ENCODE data around the gene RTTN. TPM values are rescaled to one million over a fixed set of nuclear protein-coding genes. Genes with fewer than 3 reads are reported as not detected.

The RTTN gene
- total RNA-seq, 2 donors from 2014 or later, result 6.5 to 16.7 TPM

DNA sequence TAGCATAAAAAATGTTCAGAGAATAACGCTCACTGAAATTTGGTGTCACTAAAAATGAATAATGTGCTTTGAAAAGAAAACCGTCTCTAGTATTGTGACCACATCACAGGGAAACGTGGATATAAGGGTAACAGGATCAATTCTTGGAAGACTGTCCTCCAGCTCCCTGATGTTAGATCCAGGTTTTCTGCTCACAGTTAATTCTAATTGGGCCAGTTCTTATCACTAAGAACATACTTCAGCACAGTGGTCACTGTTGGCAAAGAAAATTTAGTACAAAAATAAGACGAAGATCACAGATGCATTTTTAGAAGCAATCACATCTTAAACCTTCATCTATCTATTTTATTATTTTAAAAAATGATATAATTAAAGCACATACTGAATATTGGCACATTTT, 200.8 kb downstream of the RTTN start:
- TF ChIP-seq, protein P1, sequence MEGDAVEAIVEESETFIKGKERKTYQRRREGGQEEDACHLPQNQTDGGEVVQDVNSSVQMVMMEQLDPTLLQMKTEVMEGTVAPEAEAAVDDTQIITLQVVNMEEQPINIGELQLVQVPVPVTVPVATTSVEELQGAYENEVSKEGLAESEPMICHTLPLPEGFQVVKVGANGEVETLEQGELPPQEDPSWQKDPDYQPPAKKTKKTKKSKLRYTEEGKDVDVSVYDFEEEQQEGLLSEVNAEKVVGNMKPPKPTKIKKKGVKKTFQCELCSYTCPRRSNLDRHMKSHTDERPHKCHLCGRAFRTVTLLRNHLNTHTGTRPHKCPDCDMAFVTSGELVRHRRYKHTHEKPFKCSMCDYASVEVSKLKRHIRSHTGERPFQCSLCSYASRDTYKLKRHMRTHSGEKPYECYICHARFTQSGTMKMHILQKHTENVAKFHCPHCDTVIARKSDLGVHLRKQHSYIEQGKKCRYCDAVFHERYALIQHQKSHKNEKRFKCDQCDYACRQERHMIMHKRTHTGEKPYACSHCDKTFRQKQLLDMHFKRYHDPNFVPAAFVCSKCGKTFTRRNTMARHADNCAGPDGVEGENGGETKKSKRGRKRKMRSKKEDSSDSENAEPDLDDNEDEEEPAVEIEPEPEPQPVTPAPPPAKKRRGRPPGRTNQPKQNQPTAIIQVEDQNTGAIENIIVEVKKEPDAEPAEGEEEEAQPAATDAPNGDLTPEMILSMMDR (IDR thresholded peaks at IDR 0.05), result no peak
- Histone ChIP-seq H3K4me3 (no peak overlapping the region), H3K27ac (no peak overlapping the region), H3K9ac (ENCODE audit: low read depth in 2 of 2, low read length in 2 of 2) (no peak overlapping the region), H3K36me3 (no peaks in the 10 kb centered on the region), H3K4me1 (no peaks in the 10 kb centered on the region), H3K9me3 (no peaks in the 10 kb centered on the region), H3K27me3 (no peaks in the 10 kb centered on the region)
- no peak for DNase-seq
- intact Hi-C loops (cut with DNase I), result no loop called here

DNA sequence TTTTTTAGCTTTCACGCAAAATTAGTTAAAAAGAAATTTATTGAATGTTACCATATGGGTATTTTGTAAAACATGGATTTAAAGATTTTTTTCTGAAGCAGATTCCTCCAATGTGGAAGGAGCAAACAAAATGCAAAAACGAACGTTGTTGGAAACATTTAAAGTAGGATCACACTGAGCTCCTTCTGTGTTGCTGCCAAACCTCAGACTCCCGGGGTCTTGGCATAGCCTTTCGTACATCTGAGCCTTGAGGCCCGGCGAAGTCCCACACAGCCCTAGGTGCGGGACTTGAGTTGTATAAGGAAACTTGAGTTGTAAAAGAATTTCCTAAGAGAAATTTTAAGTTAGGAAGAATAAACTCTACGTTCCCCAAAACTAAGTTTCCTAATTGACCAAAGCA, 205.8 kb downstream of the RTTN start:
- no peak overlapping the region for H3K4me3 ChIP-seq

DNA sequence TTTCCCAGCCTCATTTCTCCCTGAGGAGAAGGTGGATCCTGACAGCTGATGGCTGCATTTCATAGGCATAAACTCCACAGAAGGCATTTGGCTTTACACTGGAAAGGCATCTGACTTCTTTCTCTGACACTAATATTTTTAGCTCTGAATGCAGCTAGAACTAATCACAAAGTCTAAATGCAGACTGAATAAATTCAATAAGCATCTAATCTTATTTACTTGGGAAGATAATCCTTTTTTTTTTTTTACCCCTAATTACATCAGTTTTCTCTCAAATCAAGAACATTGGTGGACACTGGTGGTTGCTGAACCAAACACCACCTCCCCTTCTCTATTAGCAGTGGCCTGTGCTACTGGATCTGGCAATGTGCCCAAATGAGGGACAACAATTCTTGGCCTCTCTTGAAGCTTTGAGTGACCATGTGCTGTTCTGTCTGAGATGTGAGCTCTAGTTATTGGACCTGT, 206.9 kb downstream of the RTTN start:
- no peaks in the 10 kb centered on the region for H3K9me3 ChIP-seq
- no peak for DNase-seq

More for the DNA sequence above, 205.8 kb downstream of the RTTN start:
- no peaks in the 10 kb centered on the region for H3K36me3 ChIP-seq
- no peak overlapping the region for H3K9ac ChIP-seq (ENCODE audit: low read depth in 2 of 2, low read length in 2 of 2)
- no peak overlapping the region for H3K27ac ChIP-seq
- H3K9me3 ChIP-seq, result no peaks in the 10 kb centered on the region
- no peaks in the 10 kb centered on the region for H3K4me1 ChIP-seq
- intact Hi-C loops (cut with DNase I), result no loop called here
- no peaks in the 10 kb centered on the region for H3K27me3 ChIP-seq
- TF ChIP-seq, protein P1 (IDR thresholded peaks at IDR 0.05), result no peak
- no peak for DNase-seq

DNA sequence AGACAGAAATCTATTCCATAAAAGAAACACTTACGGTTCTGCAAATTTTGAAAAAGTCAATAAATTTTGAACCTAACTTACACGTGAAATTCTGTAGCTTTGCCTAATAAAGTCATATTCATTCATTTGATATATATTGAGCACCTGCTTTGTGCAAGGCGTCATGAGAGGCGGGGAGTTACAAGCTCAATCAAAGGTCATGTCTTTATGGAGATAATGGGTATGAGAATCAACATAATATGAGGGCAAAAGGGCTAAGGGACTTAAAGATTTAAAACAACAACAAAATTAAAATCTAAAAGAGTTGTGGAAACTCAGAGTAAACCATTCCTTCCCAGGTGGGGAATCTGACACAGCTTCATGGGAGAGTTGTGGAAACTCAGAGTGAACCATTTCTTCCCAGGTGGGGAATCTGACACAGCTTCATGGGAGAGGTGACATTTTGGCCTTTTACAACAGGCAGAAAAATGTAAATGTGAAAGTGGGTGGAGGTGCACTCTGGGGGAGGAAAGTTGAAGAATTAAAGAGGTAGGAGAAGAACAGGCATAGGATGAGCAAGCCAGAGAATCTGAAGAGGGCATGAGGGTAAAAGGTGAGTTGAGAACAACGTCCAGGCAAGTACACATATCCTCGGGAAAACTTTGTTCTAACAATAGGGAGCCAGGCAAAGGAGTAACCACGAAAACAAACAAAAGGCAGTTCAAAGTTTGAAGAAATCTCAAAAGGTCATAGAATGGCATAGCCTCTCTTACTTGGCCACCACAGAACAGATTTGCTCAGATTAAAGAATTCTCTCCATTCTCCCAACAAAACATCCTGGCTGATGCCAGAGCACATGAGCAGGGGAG, 208.3 kb downstream of the RTTN start:
- Histone ChIP-seq H3K4me3 (no peak overlapping the region), H3K36me3 (no peaks in the 10 kb centered on the region), H3K9ac (ENCODE audit: low read depth in 2 of 2, low read length in 2 of 2) (no peak overlapping the region), H3K9me3 (no peaks in the 10 kb centered on the region), H3K27me3 (no peaks in the 10 kb centered on the region), H3K4me1 (no peaks in the 10 kb centered on the region), H3K27ac (no peak overlapping the region)
- DNase-seq, result no peak
- TF ChIP-seq, protein P1 (IDR thresholded peaks at IDR 0.05), result no peak
- intact Hi-C loops (cut with DNase I), result no loop called here

More for the DNA sequence above, 206.9 kb downstream of the RTTN start:
- Histone ChIP-seq H3K4me3 (no peak overlapping the region), H3K36me3 (no peaks in the 10 kb centered on the region), H3K27me3 (no peaks in the 10 kb centered on the region), H3K27ac (no peak overlapping the region), H3K4me1 (no peaks in the 10 kb centered on the region), H3K9ac (ENCODE audit: low read depth in 2 of 2, low read length in 2 of 2) (no peak overlapping the region)
- TF ChIP-seq, protein P1 (IDR thresholded peaks at IDR 0.05), result no peak
- intact Hi-C loops (cut with DNase I), result no loop called here

DNA sequence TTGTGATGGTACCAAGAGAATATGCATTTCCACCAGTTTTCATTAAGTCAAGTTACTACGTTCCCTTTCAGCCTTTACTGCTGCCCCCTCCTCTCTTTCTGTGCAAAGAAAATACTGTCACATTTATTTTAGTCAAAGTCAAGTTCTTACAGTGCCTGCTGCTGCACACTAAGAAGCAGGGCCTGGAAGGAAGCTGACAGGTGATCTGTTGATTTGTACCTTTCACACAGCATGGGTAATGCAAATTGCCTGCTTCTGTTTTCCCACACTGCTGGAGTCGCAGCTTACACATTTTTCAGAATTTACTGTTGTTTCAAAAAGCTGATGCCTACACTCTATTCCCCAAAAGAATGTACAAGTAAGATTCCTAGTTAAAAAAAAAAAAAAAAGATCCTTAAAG, 209.1 kb downstream of the RTTN start:
- Histone ChIP-seq H3K9ac (ENCODE audit: low read depth in 2 of 2, low read length in 2 of 2) (no peak overlapping the region), H3K27ac (no peak overlapping the region), H3K36me3 (no peaks in the 10 kb centered on the region), H3K4me3 (no peak overlapping the region), H3K9me3 (no peaks in the 10 kb centered on the region), H3K4me1 (no peaks in the 10 kb centered on the region), H3K27me3 (no peaks in the 10 kb centered on the region)
- intact Hi-C loops (cut with DNase I), result no loop called here
- TF ChIP-seq, protein P1 (IDR thresholded peaks at IDR 0.05), result no peak
- no peak for DNase-seq
